Medulla oblongata (tissue), 1 donor: ENCODE measurements around the gene TICRR.
A peak's percentile ranks its signal among the peaks of the same experiment; 100 is the strongest.

Experiments used
- DNase-seq: peaks from one replicate; pipeline ENCODE4 v3.0.0-alpha.2; 2015; ENCODE audit errors: extremely low spot score

The TICRR gene

DNA sequence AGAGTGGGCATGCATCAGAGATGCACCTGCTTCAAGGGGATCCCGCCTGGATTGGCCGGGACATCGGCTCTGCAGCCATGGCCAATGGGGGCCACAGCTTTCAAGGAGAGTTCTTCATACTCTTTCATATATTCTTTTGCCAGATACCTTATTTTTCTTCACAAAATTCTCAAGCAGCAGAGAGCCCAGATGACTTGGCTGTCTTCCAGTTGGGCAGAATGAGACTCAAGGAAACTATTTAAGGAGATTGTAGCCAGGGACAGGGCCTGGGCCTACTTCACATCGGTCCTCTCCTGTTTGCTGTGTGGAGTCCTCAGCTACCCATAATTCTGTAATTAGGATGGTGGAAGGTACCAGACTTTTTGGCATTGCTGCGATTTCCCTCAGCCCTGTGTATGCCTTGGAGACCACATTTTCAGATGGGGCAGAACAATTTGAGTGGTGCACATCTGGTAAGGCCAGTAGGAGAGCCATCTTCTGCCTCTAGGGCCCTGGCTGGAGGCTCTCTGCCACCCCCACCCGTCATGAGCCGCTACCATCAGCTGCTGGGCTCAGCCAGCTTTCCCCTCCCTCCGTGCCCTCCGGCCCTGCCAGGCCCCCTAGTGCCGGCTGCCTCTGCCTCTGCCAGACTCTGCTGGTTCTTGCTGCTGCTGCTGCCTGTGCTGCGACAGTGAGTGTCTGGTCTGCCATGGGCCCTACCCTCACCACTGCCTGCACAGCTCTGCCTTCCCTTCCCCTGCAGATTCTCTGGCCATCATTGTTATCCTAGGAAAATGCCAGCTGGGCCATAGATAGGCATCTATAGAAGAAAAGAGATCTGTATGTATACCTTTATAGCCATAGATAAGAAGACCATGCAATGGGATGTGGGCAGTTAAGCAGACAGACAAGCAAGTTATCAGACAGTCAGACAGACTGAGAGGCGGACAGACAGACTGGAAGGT is 97.2 kb downstream of the TICRR start:
- DNase-seq = peak; percentile 26

DNA sequence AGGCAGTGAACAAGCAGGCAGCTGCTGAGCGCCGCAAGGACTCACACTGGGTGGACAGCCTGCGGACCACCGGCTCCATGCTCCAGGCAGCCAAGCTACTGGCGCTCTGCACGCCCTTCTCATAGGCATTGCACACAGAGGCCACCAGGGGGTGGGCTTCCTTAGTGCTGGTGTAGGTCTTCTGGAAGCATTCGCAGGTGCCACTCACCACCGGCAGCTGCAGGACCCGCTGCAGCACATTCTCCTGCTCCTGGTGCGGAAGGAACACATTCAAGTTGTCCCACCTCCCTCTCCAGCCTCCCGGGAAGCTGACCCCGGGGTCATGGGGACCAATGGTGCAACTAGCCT is 97.9 kb downstream of the TICRR start:
- DNase-seq = no peak

DNA sequence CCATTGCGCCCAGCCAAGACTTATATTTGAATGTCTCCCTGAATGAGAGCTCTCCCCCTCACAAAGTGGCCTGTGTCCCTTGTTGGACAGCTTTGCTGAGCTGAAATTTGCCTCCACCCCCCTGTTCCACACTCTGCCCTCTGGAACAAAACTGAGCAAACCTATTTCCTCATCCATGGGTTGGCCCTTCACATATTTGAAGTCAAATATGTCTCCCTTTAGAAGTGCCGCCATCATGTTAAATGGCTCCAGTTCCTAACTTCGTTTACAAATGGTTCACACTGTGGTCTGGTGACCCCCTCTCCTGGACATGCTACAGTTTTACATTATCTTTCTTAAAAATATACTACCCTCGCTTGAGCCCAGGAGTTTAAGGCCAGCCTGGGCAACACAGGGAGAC is 99.3 kb downstream of the TICRR start:
- no peak for DNase-seq

DNA sequence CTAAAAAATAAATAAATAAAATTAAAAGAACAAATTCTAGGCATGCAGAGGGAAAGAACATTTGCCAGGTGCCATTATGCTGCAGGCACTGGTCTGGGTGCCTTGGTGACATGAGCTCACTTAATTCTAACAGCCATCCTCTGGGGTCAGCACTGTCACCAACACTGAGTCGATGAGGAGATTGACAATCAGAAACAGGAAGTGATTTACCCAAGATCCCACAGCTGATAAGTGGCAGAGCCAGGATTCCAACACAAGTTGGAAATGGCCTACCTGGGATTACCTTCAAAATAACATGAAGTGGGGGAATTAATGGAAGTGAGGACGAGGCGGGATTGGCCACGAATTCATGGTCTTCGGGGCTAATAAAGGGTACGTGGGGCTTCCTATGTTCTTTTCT is 100.3 kb downstream of the TICRR start:
- no peak for DNase-seq

DNA sequence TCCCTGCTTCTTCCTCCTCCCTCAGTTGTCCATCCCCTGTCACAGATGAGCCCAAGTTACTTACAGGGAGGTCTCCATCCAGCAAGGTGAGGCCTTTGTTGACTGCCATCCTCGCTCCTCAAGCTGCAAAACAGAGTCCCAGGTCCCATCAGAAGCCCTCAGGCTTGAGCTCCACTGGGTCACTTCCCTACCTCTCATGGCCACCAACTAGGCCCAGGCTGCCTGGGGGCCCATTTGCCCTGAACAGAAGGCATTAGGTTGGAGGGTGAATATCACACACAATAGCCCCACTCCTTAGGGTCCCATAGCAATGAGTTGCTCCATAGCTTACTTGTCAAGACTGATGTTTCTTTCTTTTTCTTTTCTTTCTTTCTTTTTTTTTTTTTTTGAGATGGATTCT is 102.1 kb downstream of the TICRR start:
- no peak for DNase-seq
